Skeletal muscle cell (primary cell): ENCODE measurements around the gene GLTP.
"Not testable (repeated sequence)": the region's sequence is repeated elsewhere in the genome, so short reads cannot be mapped to it uniquely, and the experiment has no call there.

Experiments used
- DNase-seq: peaks from one replicate; pipeline ENCODE4 v3.0.0-alpha.2; 2010; ENCODE audit warnings: low read depth
- H3K4me3 ChIP-seq: 2 replicates; pipeline ENCODE4 v1.5.1; 2011; ENCODE audit warnings: low read depth, mild to moderate bottlenecking, control low read depth, low read length, moderate library complexity

GLTP gene

GRCh38 chr12:109857715-109858114 lies 22.6 kb downstream of the GLTP start:
- H3K4me3 ChIP-seq = no peak overlapping the region
- no peak for DNase-seq

GRCh38 chr12:109855377-109855776 lies 25.0 kb downstream of the GLTP start:
- no peak overlapping the region for H3K4me3 ChIP-seq

GRCh38 chr12:109850518-109850917 lies 29.8 kb downstream of the GLTP start:
- not testable (repeated sequence) for DNase-seq

More at GRCh38 chr12:109855377-109855776, 25.0 kb downstream of the GLTP start:
- DNase-seq = no peak

GRCh38 chr12:109847142-109847735 lies 33.1 kb downstream of the GLTP start:
- H3K4me3 ChIP-seq = no peak overlapping the region
- no peak for DNase-seq

More at GRCh38 chr12:109850518-109850917, 29.8 kb downstream of the GLTP start:
- H3K4me3 ChIP-seq = not testable (repeated sequence)

- peak overlapping the region; percentile 37 for H3K4me3 ChIP-seq
- DNase-seq = no peak
Observed at GRCh38 chr12:109845824-109846205, 34.5 kb downstream of the GLTP start.

- no peak for DNase-seq
- peak overlapping the region; percentile 37 for H3K4me3 ChIP-seq
Observed at GRCh38 chr12:109844983-109845823, 35.1 kb downstream of the GLTP start.

- no peak for DNase-seq
- no peak overlapping the region for H3K4me3 ChIP-seq
Observed at GRCh38 chr12:109844091-109844490, 36.2 kb downstream of the GLTP start.

- DNase-seq = no peak
- H3K4me3 ChIP-seq = no peak overlapping the region
Observed at GRCh38 chr12:109842021-109842420, 38.3 kb downstream of the GLTP start.

- DNase-seq = no peak
Observed at GRCh38 chr12:109841356-109841755, 39.0 kb downstream of the GLTP start.

GRCh38 chr12:109840305-109841074 lies 39.9 kb downstream of the GLTP start:
- DNase-seq = no peak
- H3K4me3 ChIP-seq = no peak overlapping the region

More at GRCh38 chr12:109841356-109841755, 39.0 kb downstream of the GLTP start:
- no peak overlapping the region for H3K4me3 ChIP-seq

- DNase-seq = no peak
- no peak overlapping the region for H3K4me3 ChIP-seq
Observed at GRCh38 chr12:109839444-109839843, 40.9 kb downstream of the GLTP start.

- H3K4me3 ChIP-seq = no peak overlapping the region
- no peak for DNase-seq
Observed at GRCh38 chr12:109836916-109837315, 43.4 kb downstream of the GLTP start.

GRCh38 chr12:109835827-109836226 lies 44.5 kb downstream of the GLTP start:
- DNase-seq = no peak
- H3K4me3 ChIP-seq = no peak overlapping the region

- peak within 1 kb of the TSS; percentile 58 for H3K4me3 ChIP-seq
Observed at GRCh38 chr12:109833307-109834189, 46.8 kb downstream of the GLTP start, which contains the start of gene TRPV4. TRPV4 (minus strand) TSS chr12:109833398; CDS start chr12:109814796, 18,602 bp downstream.

GRCh38 chr12:109832541-109833306 lies 47.6 kb downstream of the GLTP start:
- peak overlapping the region; percentile 58 for H3K4me3 ChIP-seq
- no peak for DNase-seq

More at GRCh38 chr12:109833307-109834189, 46.8 kb downstream of the GLTP start, which contains the start of gene TRPV4:
- no peak for DNase-seq

- no peak for DNase-seq
- H3K4me3 ChIP-seq = no peak overlapping the region
Observed at GRCh38 chr12:109831929-109832328, 48.4 kb downstream of the GLTP start.

- no peak for DNase-seq
- H3K4me3 ChIP-seq = no peak overlapping the region
Observed at GRCh38 chr12:109831365-109831764, 49.0 kb downstream of the GLTP start.

GRCh38 chr12:109830718-109831117 lies 49.6 kb downstream of the GLTP start:
- no peak overlapping the region for H3K4me3 ChIP-seq
- no peak for DNase-seq
